Liver (tissue), 3 donors: ENCODE results near the gene SLC8A1.

Experiments
- ATF3 ChIP-seq: IDR thresholded peaks from 2 replicates; pipeline ENCODE4 v1.6.1; 2016; ENCODE audit warnings: antibody characterized with exemption
- EGR1 ChIP-seq, 2 donors: IDR thresholded peaks; 2 replicates each; pipeline ENCODE4 v1.6.1; 2016 to 2018; ENCODE audit warnings: antibody characterized with exemption in 2 of 2, low read depth in 2 of 2
- GABPA ChIP-seq, 2 donors: IDR thresholded peaks in 1 of 2; conservative IDR thresholded peaks in 1 of 2; 2 replicates each; pipeline ENCODE4 v1.6.1; 2016; ENCODE audit warnings: antibody characterized with exemption in 2 of 2, mild to moderate bottlenecking in 1 of 2, moderate library complexity in 1 of 2
- RAD21 ChIP-seq, 2 donors: IDR thresholded peaks; 2 replicates each; pipeline ENCODE4 v1.6.1; 2016; ENCODE audit warnings: antibody characterized with exemption in 2 of 2, mild to moderate bottlenecking in 2 of 2
- REST ChIP-seq: IDR thresholded peaks from 2 replicates; pipeline ENCODE4 v1.6.1; 2016; ENCODE audit warnings: antibody characterized with exemption, mild to moderate bottlenecking
- RXRA ChIP-seq, 2 donors: IDR thresholded peaks; 2 replicates each; pipeline ENCODE4 v1.6.1; 2017 to 2018; ENCODE audit warnings: antibody characterized with exemption in 2 of 2, mild to moderate bottlenecking in 1 of 2
- SP1 ChIP-seq: IDR thresholded peaks from 2 replicates; pipeline ENCODE4 v1.6.1; 2018; ENCODE audit warnings: antibody characterized with exemption, mild to moderate bottlenecking
- TAF1 ChIP-seq: conservative IDR thresholded peaks from 2 replicates; pipeline ENCODE4 v1.6.1; 2016; ENCODE audit warnings: antibody characterized with exemption, mild to moderate bottlenecking
- YY1 ChIP-seq: IDR thresholded peaks from 2 replicates; pipeline ENCODE4 v1.6.1; 2016; ENCODE audit warnings: antibody characterized with exemption, mild to moderate bottlenecking
- TF ChIP-seq, protein P1 (sequence below): fragments of 150-350 bp; IDR thresholded peaks from 2 replicates; pipeline ENCODE4 v1.5.1; 2017; ENCODE audit warnings: improper control_type of control experiment, low read depth, low read length; ENCODE audit not compliant: missing input control
- TF ChIP-seq, protein P2 (sequence below): IDR thresholded peaks from 2 replicates; pipeline ENCODE4 v1.6.1; 2016; ENCODE audit warnings: antibody characterized with exemption
- donor health status: healthy.
- donor health status: healthy.

DNA sequence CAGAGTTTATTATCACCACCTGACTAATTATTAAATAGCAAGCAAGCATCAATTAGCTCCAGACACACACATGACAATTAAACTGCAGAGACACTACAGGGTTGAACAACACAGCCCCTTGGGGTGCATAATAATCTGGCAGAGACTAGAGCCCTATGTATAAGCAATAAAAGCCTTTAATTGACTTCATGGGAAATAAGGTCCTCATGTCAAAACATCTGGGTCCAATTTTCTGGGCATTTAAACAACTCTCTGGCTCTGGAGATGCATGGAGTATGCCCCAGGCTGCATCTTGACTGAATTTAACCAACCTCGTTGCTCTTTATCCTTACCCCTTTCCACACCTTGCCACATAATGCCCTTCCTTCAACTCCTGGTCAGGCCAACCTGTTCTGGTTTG is 402.1 kb downstream of the SLC8A1 start:
- TF ChIP-seq, protein P1, sequence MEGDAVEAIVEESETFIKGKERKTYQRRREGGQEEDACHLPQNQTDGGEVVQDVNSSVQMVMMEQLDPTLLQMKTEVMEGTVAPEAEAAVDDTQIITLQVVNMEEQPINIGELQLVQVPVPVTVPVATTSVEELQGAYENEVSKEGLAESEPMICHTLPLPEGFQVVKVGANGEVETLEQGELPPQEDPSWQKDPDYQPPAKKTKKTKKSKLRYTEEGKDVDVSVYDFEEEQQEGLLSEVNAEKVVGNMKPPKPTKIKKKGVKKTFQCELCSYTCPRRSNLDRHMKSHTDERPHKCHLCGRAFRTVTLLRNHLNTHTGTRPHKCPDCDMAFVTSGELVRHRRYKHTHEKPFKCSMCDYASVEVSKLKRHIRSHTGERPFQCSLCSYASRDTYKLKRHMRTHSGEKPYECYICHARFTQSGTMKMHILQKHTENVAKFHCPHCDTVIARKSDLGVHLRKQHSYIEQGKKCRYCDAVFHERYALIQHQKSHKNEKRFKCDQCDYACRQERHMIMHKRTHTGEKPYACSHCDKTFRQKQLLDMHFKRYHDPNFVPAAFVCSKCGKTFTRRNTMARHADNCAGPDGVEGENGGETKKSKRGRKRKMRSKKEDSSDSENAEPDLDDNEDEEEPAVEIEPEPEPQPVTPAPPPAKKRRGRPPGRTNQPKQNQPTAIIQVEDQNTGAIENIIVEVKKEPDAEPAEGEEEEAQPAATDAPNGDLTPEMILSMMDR, result no peak
- TF ChIP-seq SP1 (no peak), REST (no peak), YY1 (no peak), ATF3 (no peak), TAF1 (no peak), GABPA (IDR thresholded peaks at IDR 0.05 in 1 of 2, conservative IDR thresholded peaks at IDR 0.05 in 1 of 2) (no peak), RXRA (IDR thresholded peaks at IDR 0.05) (no peak), RAD21 (IDR thresholded peaks at IDR 0.05) (no peak), EGR1 (IDR thresholded peaks at IDR 0.05; ENCODE audit: low read depth in 2 of 2) (no peak)
- TF ChIP-seq, protein P2, sequence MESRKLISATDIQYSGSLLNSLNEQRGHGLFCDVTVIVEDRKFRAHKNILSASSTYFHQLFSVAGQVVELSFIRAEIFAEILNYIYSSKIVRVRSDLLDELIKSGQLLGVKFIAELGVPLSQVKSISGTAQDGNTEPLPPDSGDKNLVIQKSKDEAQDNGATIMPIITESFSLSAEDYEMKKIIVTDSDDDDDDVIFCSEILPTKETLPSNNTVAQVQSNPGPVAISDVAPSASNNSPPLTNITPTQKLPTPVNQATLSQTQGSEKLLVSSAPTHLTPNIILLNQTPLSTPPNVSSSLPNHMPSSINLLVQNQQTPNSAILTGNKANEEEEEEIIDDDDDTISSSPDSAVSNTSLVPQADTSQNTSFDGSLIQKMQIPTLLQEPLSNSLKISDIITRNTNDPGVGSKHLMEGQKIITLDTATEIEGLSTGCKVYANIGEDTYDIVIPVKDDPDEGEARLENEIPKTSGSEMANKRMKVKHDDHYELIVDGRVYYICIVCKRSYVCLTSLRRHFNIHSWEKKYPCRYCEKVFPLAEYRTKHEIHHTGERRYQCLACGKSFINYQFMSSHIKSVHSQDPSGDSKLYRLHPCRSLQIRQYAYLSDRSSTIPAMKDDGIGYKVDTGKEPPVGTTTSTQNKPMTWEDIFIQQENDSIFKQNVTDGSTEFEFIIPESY, result no peak
